ENCODE data around the gene CD81.

The CD81 gene

GRCh38 chr11:2446590-2447252 is 69.6 kb downstream of the CD81 start:
- DNase-seq (ENCODE audit: extremely low spot score, insufficient read length, low read depth) (no peak), FAIRE-seq (peak; percentile 21)
